Stimulated activated CD4-positive, alpha-beta T cell treated with anti-CD3 and anti-CD28 coated beads, Interleukin-12 subunit alpha, Interleukin-12 subunit beta, amount 100 ng/mL, for 24 hours (primary cell): ENCODE measurements around the gene KCNJ18.
"Not testable (repeated sequence)": the region's sequence is repeated elsewhere in the genome, so short reads cannot be mapped to it uniquely, and the experiment has no call there.

Experiments used
- DNase-seq, 2 experiments: peaks; one replicate each; pipeline ENCODE4 v3.0.0-alpha.2; 2020; ENCODE audit warnings: low read depth in 2 of 2

KCNJ18 gene

GRCh38 chr17:21691883-21692703 is at the start of gene KCNJ18:
KCNJ18 (plus strand) TSS chr17:21692523; CDS start chr17:21702787, 10,264 bp downstream.
- DNase-seq, result not testable (repeated sequence)

- DNase-seq, result not testable (repeated sequence)
Measured at GRCh38 chr17:21648125-21648524, 44.2 kb upstream of the KCNJ18 start.

- DNase-seq, result not testable (repeated sequence)
Measured at GRCh38 chr17:21650043-21650442, 42.3 kb upstream of the KCNJ18 start.

- not testable (repeated sequence) for DNase-seq
Measured at GRCh38 chr17:21652049-21652448, 40.3 kb upstream of the KCNJ18 start.

- DNase-seq, result not testable (repeated sequence)
Measured at GRCh38 chr17:21653211-21653610, 39.1 kb upstream of the KCNJ18 start.

- DNase-seq, result not testable (repeated sequence)
Measured at GRCh38 chr17:21656518-21657309, 35.6 kb upstream of the KCNJ18 start.

- DNase-seq, result not testable (repeated sequence)
Measured at GRCh38 chr17:21659635-21660034, 32.7 kb upstream of the KCNJ18 start.

GRCh38 chr17:21661455-21661854 is 30.9 kb upstream of the KCNJ18 start:
- not testable (repeated sequence) for DNase-seq

- DNase-seq, result not testable (repeated sequence)
Measured at GRCh38 chr17:21663166-21663565, 29.2 kb upstream of the KCNJ18 start.

- not testable (repeated sequence) for DNase-seq
Measured at GRCh38 chr17:21663614-21664474, 28.5 kb upstream of the KCNJ18 start.

GRCh38 chr17:21665171-21665570 is 27.2 kb upstream of the KCNJ18 start:
- DNase-seq, result not testable (repeated sequence)

- not testable (repeated sequence) for DNase-seq
Measured at GRCh38 chr17:21665935-21666493, 26.3 kb upstream of the KCNJ18 start.

GRCh38 chr17:21666711-21667412 is 25.5 kb upstream of the KCNJ18 start:
- not testable (repeated sequence) for DNase-seq

- DNase-seq, result not testable (repeated sequence)
Measured at GRCh38 chr17:21667413-21668117, 24.8 kb upstream of the KCNJ18 start.

- DNase-seq, result not testable (repeated sequence)
Measured at GRCh38 chr17:21668118-21668488, 24.2 kb upstream of the KCNJ18 start.

GRCh38 chr17:21668746-21669508 is 23.4 kb upstream of the KCNJ18 start:
- DNase-seq, result not testable (repeated sequence)

- DNase-seq, result not testable (repeated sequence)
Measured at GRCh38 chr17:21669616-21670360, 22.5 kb upstream of the KCNJ18 start.

GRCh38 chr17:21670361-21671155 is 21.8 kb upstream of the KCNJ18 start:
- DNase-seq, result not testable (repeated sequence)
